Measurements from ENCODE around the gene CNTNAP3.
"Not testable (repeated sequence)": the region's sequence is repeated elsewhere in the genome, so short reads cannot be mapped to it uniquely, and the experiment has no call there.

Gene CNTNAP3

DNA sequence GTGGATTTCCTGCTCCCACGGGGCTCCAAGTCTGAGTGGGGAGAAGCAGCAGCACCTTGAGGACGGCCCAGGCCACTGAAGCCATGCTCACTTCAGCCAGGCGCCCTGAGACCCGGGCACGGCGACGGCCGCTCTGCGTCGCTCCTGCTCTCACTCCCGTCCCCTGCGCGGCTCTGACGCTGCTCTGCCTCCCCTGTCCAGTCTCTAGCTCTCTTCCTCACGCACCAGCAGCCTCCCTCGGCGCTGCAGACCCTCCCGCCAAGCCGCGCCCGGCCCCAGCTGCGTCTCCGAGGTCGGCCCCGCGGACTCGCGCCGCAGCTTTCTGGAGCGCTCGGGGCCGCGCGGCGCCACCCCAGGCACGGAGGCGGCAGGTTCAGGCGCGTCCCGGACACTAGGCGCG is at the start of gene CNTNAP3:
Gene CNTNAP3 (minus strand): TSS at position 188 of the 400 bp plus-strand sequence. CDS start 103 bp downstream, at position 85.
- DNase-seq, result not testable (repeated sequence)

DNA sequence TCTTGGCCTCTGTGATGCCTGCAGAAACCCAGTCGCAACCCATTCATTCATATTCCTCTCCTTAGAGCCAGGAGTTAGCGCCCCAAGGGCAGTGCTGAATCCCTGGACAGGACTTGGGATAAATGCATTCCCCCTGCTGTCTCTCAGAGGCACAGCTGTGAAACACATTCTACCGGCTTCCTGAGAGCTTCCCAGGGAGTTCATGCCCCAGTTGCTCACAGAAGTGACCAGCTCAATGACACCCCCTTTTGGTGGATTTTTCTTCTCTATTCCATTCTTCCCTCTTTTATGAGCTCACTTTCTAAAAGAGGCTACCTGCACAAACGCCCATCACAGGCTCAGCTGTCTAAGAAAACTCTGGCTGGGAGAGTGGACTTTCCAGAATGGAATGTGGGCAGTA is 8.0 kb downstream of the CNTNAP3 start:
- DNase-seq, result not testable (repeated sequence)

DNA sequence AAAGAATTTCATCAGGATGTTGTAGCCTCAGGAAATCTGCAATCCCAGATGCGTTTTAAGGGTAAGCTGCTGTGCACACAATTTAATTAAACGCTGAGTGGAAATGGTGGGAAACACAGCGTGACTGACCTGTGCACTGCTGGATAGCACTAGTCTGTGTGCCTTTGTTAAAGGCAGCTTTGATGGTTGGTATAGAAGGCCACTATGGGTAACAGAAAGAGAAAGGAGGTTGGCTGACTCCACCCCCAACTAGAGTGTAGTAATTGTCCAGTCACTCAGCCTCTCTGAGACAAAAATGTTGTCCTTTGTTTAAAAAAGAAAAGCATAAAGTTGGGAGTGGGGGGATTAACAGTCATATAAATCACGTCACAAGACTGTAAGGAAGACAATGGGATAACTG is 45.5 kb downstream of the CNTNAP3 start:
- not testable (repeated sequence) for DNase-seq

- DNase-seq, result not testable (repeated sequence)
Observed at GRCh38 chr9:39232130-39232991, 55.6 kb downstream of the CNTNAP3 start.

GRCh38 chr9:39215976-39216375 is 72.0 kb downstream of the CNTNAP3 start:
- not testable (repeated sequence) for DNase-seq

DNA sequence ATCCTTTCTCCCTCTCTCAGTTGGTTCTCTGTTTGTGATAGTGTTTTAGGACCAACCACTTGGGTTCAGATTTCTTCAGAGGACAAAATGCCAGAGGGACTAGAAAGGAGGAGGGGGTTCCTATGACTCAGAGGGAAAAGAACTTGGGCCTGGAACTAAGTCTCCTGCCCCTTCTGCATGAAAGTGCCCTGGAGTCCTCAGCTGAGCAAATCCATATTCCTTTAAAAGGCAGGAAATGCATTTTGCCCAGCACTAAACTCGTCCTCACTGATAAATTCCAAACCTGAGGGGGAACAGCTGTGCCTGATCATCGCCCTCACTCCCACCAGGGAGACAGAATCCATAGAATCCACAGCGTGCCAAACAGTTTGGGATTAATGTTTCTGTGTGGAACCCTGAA is 78.2 kb downstream of the CNTNAP3 start:
- DNase-seq, result not testable (repeated sequence)

DNA sequence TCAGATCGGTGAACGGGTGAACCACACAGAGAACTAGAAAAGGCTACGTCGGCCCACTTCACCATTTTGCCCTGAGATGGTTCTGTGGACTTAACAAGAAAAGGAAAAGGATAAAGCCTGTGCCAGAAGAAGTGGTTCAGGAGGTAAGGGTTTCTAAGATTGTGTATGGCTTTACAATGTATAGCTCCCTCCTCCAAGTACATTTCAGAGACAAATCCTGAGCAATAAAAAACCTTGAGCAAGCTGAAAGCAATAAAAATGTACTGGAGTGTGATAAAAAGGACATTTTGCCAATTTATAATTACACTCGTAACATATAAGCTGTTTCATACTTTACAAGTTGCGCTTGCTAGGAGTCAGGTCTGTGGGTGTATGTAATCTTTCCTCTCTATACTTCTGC is 81.3 kb downstream of the CNTNAP3 start:
- DNase-seq, result not testable (repeated sequence)

GRCh38 chr9:39205842-39206241 is 82.1 kb downstream of the CNTNAP3 start:
- DNase-seq, result not testable (repeated sequence)

GRCh38 chr9:39200412-39200811 is 87.6 kb downstream of the CNTNAP3 start:
- not testable (repeated sequence) for DNase-seq

GRCh38 chr9:39198000-39198709 is 89.8 kb downstream of the CNTNAP3 start:
- DNase-seq, result not testable (repeated sequence)

GRCh38 chr9:39171370-39171769 is 116.6 kb downstream of the CNTNAP3 start:
- DNase-seq, result not testable (repeated sequence)

GRCh38 chr9:39157714-39158113 is 130.3 kb downstream of the CNTNAP3 start:
- not testable (repeated sequence) for DNase-seq

DNA sequence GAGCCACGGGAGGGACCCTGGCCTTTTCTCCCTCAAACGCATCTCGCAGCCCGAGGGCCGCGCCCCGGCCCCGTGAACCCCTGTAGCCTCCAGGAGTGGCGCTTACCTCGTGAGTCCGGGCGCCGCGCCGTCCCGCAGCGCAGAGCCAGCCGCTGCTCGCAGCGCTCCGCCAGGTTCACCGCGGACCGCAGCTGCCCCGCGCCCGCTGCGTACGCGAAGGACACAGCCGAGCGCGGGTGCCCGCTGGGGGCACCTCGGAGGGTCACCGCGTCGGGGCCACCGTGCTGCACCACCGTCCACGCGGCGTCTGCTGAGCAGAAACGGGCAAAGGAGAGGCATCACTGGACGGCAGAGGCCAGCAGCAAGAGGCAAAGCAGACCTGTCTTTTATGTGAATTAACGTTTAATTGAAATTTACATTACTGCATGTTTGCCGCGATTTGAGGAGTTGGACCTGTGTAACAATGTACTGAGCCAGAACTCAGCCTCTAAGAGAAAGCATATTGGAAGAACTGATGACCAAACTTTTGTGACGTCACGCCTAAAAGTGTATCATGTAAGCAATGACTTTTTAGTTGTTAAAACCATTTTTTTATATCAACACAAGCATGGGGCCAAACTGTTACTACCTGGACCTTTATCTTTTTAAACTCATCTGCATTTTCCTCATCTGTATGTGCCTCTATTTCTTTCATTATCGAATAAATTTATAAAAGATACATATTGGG is 155.0 kb downstream of the CNTNAP3 start:
- not testable (repeated sequence) for DNase-seq

- DNase-seq, result not testable (repeated sequence)
Observed at GRCh38 chr9:39121401-39121800, 166.6 kb downstream of the CNTNAP3 start.

- not testable (repeated sequence) for DNase-seq
Observed at GRCh38 chr9:39111746-39112145, 176.2 kb downstream of the CNTNAP3 start.

DNA sequence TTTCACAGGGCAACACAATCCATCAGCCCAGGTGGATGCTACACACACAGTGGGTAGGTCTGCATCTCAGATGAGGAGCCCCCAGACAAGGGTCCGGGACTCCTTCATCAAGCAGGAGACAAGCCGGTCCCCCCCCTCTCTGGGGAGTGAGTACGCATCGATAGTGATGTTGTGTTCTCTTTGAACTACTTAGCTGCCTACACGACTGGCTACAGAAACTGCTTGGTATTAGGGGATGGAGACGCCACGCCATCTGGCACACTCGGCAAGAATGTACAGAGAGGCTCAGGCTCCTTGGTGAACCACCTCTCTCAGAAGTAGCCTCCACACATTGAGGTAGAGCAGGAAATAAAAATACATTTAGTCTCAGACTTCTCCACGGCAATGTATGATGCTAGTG is 179.8 kb downstream of the CNTNAP3 start:
- DNase-seq, result no peak

DNA sequence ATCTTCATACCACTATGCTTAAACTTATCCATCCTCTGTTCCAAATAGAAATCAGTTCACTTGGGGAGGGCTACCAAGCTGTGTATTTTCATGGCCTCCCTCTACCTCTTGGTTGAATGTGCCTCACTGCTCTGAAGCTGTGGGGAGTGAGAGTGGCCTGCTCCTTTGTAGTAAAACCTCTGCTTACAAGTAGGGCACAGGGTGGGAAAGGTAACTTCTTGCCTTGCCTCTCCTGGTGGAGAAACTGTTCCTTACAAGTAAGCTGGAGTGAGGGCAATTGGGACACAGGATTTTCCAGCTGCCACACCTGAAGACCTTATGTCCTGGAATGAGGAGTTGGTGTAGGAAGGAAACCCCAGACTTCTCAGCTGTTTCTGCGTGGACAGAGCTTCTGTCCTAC is 190.8 kb downstream of the CNTNAP3 start:
- not testable (repeated sequence) for DNase-seq

- DNase-seq, result not testable (repeated sequence)
Observed at GRCh38 chr9:39085311-39085710, 202.7 kb downstream of the CNTNAP3 start.

DNA sequence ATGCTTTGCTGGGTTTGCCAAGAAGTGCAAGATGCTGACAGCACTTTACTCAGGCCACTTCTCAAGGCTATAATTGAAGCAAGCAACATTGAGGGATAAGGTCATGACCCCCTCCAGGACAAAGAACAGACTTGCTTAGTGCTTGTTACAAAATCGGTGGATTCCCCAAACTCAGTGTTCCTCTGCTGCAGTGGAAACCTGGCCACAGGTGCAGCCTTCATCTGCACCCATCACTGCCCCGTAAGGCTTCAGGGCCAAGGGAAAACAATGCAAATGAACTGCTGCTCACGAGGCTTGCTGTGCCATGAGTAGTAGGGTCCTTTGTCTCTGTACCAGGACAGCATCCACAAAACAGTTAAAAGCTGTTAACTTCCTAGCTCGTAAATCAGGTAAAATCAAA is 205.4 kb downstream of the CNTNAP3 start:
- not testable (repeated sequence) for DNase-seq

DNA sequence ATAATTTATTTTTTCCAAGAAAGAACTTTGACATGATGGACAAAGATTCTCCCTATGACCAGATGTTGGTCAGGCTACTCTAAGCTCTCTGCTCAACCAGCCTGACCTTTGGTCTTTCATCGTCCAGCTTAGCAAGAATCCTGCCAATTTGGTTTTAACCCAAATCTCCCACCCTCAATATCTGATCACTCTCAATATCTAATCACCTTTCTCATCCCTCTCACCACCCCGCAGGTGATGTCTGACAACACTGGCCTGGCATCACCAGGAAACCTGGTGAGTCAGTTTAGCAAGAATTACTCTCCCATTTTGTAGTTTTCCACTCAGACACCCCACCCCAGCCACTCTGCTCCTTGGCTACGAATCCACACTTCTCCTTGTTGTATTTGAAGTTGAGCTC is 207.9 kb downstream of the CNTNAP3 start:
- not testable (repeated sequence) for DNase-seq

- DNase-seq, result not testable (repeated sequence)
Observed at GRCh38 chr9:39078621-39079256, 209.2 kb downstream of the CNTNAP3 start.

DNA sequence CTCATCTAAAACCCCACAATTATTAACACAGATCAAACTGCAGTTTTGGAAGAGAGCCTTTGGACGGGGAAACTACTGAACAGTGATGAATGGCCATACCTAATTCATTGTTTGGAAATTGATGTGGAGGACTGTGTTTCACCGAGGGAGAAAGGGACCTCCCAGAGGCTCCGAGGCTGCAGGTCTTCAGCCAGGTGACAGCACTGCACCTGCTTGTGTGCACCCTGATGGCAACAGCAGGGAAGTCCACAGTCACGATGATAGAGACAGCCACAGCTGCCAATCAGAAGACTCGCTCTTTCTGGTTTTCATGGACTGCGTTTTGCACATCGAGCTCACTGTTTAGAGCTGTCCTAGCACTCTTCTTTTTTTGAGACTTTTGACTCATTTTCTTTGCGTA is 214.4 kb downstream of the CNTNAP3 start:
- DNase-seq, result not testable (repeated sequence)

- DNase-seq, result not testable (repeated sequence)
Observed at GRCh38 chr9:39067683-39068082, 220.3 kb downstream of the CNTNAP3 start.

Measured in activated CD4-positive, CD25-positive, alpha-beta regulatory T cell (primary cell).